ENCODE data around the gene DCXR. TPM values are rescaled to one million over a fixed set of nuclear protein-coding genes. Genes with fewer than 3 reads are reported as not detected.
A peak's percentile ranks its signal among the peaks of the same experiment; 100 is the strongest.

DCXR gene
- total RNA-seq, 2 experiments from 2014 or later: 103 to 119 TPM

DNA sequence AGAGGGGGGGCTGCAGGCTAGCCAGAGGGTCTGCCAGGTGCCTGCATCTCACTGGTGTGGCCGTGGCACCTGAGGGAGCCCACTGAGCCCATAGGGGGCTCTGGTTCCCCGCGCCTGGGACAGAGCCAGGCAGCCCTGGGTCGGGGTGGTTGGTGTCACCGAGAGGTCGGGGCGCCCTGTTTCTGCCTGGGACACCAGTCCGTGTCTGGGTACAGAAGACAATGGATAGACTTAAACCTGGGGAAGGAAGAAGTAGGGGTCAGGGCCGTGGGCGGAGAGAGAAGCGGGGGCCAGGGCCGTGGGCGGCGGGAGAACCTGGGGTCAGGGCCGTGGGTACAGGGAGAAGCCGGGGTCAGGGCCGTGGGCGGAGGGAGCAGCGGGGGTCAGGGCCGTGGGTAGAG, 11.1 kb upstream of the DCXR start:
- POLR2A ChIA-PET: no interaction called here
- intact Hi-C loops (cut with DNase I, micrococcal nuclease): no loop called here
- H3K4me1 Mint-ChIP-seq (ENCODE audit: low read depth): peaks cover 14% of the 10 kb centered on the region
- peaks cover 9% of the 10 kb centered on the region for H3K36me3 Mint-ChIP-seq (ENCODE audit: low read depth)
- H3K36me3 ChIP-seq (ENCODE audit: insufficient read depth, low read length): peaks cover 5% of the 10 kb centered on the region
- ATAC-seq (ENCODE audit: poor library complexity) (no peak), DNase-seq (no peak)
- H3K9me3 Mint-ChIP-seq: no peaks in the 10 kb centered on the region
- H3K27me3 ChIP-seq (ENCODE audit: control insufficient read depth in 1 of 2, insufficient read depth in 2 of 2, low read length in 2 of 2): no peaks in the 10 kb centered on the region
- no peak overlapping the region for H3K4me3 ChIP-seq (ENCODE audit: low read length)
- H3K4me1 ChIP-seq (ENCODE audit: insufficient read depth, low read length): peaks cover 33% of the 10 kb centered on the region
- CTCF ChIA-PET: no interaction called here
- no peak overlapping the region for H3K27ac ChIP-seq (ENCODE audit: low read depth in 1 of 2, low read length in 2 of 2)
- H3K4me3 Mint-ChIP-seq: peak overlapping the region; percentile 48
- TF ChIP-seq, protein P1, sequence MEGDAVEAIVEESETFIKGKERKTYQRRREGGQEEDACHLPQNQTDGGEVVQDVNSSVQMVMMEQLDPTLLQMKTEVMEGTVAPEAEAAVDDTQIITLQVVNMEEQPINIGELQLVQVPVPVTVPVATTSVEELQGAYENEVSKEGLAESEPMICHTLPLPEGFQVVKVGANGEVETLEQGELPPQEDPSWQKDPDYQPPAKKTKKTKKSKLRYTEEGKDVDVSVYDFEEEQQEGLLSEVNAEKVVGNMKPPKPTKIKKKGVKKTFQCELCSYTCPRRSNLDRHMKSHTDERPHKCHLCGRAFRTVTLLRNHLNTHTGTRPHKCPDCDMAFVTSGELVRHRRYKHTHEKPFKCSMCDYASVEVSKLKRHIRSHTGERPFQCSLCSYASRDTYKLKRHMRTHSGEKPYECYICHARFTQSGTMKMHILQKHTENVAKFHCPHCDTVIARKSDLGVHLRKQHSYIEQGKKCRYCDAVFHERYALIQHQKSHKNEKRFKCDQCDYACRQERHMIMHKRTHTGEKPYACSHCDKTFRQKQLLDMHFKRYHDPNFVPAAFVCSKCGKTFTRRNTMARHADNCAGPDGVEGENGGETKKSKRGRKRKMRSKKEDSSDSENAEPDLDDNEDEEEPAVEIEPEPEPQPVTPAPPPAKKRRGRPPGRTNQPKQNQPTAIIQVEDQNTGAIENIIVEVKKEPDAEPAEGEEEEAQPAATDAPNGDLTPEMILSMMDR (IDR thresholded peaks at IDR 0.05): no peak
- H3K9me3 ChIP-seq (ENCODE audit: control insufficient read depth in 1 of 2, insufficient read depth in 1 of 2, low read length in 2 of 2): no peaks in the 10 kb centered on the region
- no peak overlapping the region for H3K27ac Mint-ChIP-seq
- no peaks in the 10 kb centered on the region for H3K27me3 Mint-ChIP-seq

DNA sequence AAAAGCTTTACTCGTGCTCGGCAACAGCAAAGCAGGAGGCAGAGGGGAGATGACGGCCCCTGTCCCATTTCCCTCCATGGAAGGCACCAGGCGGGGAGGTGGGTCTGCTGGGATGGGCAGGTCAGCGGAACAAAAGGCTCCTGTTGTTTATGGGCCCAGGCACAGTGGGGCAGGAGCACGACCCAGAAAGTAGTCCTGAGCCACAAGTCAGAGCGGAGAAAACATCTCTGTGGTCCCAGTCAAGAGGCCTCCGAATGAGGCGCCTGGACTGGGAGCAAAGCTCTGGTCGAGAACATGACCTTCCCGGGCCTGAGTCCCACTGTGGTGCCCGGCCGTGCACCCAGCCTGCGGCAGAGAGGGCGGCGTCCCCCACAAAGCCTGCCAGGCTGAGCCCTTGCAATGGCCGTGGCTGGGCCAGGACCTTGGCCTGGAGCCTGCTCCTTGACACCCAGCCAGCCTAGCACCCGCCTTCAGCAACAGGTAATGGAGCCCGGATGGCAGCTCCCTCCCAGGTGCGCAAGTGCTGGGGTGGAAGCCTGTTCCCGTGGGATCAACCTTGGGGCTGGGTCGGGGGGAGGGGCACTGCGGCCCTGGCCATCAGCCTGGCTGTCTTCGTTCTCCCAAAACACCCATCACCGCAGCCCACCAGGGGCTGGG, 10.5 kb upstream of the DCXR start:
- Histone ChIP-seq H3K4me3 (ENCODE audit: low read length) (no peak overlapping the region), H3K9me3 (ENCODE audit: control insufficient read depth in 1 of 2, insufficient read depth in 1 of 2, low read length in 2 of 2) (no peaks in the 10 kb centered on the region), H3K27ac (ENCODE audit: low read depth in 1 of 2, low read length in 2 of 2) (no peak overlapping the region), H3K27me3 (ENCODE audit: control insufficient read depth in 1 of 2, insufficient read depth in 2 of 2, low read length in 2 of 2) (no peaks in the 10 kb centered on the region), H3K36me3 (ENCODE audit: insufficient read depth, low read length) (peaks cover 5% of the 10 kb centered on the region), H3K4me1 (ENCODE audit: insufficient read depth, low read length) (peaks cover 27% of the 10 kb centered on the region)
- H3K27ac Mint-ChIP-seq: no peak overlapping the region
- peaks cover 14% of the 10 kb centered on the region for H3K4me1 Mint-ChIP-seq (ENCODE audit: low read depth)
- TF ChIP-seq, protein P1 (IDR thresholded peaks at IDR 0.05): no peak
- intact Hi-C loops (cut with DNase I, micrococcal nuclease): no loop called here
- no peak for ATAC-seq (ENCODE audit: poor library complexity)
- ChIA-PET POLR2A (no interaction called here), CTCF (no interaction called here)
- peaks cover 9% of the 10 kb centered on the region for H3K36me3 Mint-ChIP-seq (ENCODE audit: low read depth)
- peak overlapping the region; percentile 60 for H3K4me3 Mint-ChIP-seq
- H3K9me3 Mint-ChIP-seq: no peaks in the 10 kb centered on the region
- no peaks in the 10 kb centered on the region for H3K27me3 Mint-ChIP-seq
- DNase-seq: no peak

DNA sequence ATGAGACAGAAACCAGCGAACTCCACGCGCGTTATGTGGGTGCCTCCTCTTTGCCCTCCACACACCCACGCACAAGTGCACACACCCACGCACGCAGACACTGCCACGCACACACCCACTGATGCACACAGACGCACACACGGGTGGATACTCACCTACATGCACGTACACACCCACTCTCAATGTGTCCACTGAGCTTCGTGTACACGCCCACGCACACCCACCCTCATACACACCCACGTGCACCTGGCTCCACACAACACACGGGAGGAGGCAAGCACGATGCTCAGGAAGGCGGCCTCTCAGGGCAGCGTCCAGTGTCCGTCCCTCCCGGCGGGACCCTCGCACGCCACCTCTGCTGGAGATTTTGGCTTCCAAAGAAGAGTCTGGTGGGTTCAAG, 9.9 kb upstream of the DCXR start:
- TF ChIP-seq, protein P1 (IDR thresholded peaks at IDR 0.05): no peak
- DNase-seq (no peak), ATAC-seq (ENCODE audit: poor library complexity) (no peak)
- Mint-ChIP-seq H3K27ac (no peak overlapping the region), H3K4me1 (ENCODE audit: low read depth) (peaks cover 14% of the 10 kb centered on the region), H3K27me3 (no peaks in the 10 kb centered on the region), H3K4me3 (peak overlapping the region; percentile 60), H3K9me3 (no peaks in the 10 kb centered on the region), H3K36me3 (ENCODE audit: low read depth) (peaks cover 9% of the 10 kb centered on the region)
- Histone ChIP-seq H3K4me1 (ENCODE audit: insufficient read depth, low read length) (peaks cover 21% of the 10 kb centered on the region), H3K36me3 (ENCODE audit: insufficient read depth, low read length) (peaks cover 5% of the 10 kb centered on the region), H3K27ac (ENCODE audit: low read depth in 1 of 2, low read length in 2 of 2) (no peak overlapping the region), H3K9me3 (ENCODE audit: control insufficient read depth in 1 of 2, insufficient read depth in 1 of 2, low read length in 2 of 2) (no peaks in the 10 kb centered on the region), H3K27me3 (ENCODE audit: control insufficient read depth in 1 of 2, insufficient read depth in 2 of 2, low read length in 2 of 2) (no peaks in the 10 kb centered on the region), H3K4me3 (ENCODE audit: low read length) (no peak overlapping the region)
- intact Hi-C loops (cut with DNase I, micrococcal nuclease): no loop called here
- CTCF ChIA-PET: no interaction called here
- POLR2A ChIA-PET: no interaction called here
